Endodermal cell (in vitro differentiated cells): ENCODE data around the gene LHCGR. TPM values are rescaled to one million over a fixed set of nuclear protein-coding genes. Genes with fewer than 3 reads are reported as not detected.

Experiments used
- DNase-seq: peaks from one replicate; pipeline ENCODE4 v3.0.0-alpha.2; 2017
- H3K27ac ChIP-seq: 2 replicates; pipeline ENCODE4 v1.5.1; 2013; ENCODE audit warnings: mild to moderate bottlenecking, low read depth, low read length, moderate library complexity
- H3K27me3 ChIP-seq: 2 replicates; pipeline ENCODE4 v1.6.1; 2013; ENCODE audit warnings: mild to moderate bottlenecking, low read length, moderate library complexity; ENCODE audit not compliant: insufficient read depth, control insufficient read depth, poor library complexity, severe bottlenecking
- H3K36me3 ChIP-seq: 2 replicates; pipeline ENCODE4 v1.7.0; 2013; ENCODE audit warnings: mild to moderate bottlenecking, low read length, moderate library complexity; ENCODE audit not compliant: control insufficient read depth, insufficient read depth
- H3K4me1 ChIP-seq: one replicate; pipeline ENCODE4 v1.7.0; 2013; ENCODE audit warnings: low read length; ENCODE audit not compliant: control insufficient read depth, insufficient read depth
- H3K4me3 ChIP-seq: 2 replicates; pipeline ENCODE4 v1.5.1; 2013; ENCODE audit warnings: mild to moderate bottlenecking, low read length, moderate library complexity
- H3K9ac ChIP-seq: 2 replicates; pipeline ENCODE4 v1.6.1; 2013; ENCODE audit warnings: mild to moderate bottlenecking, low read length, moderate library complexity; ENCODE audit not compliant: poor library complexity, severe bottlenecking; ENCODE audit errors: extremely low read depth
- H3K9me3 ChIP-seq: 2 replicates; pipeline ENCODE4 v1.6.1; 2013; ENCODE audit warnings: mild to moderate bottlenecking, low read length, moderate library complexity; ENCODE audit not compliant: control insufficient read depth
- H3K27ac Mint-ChIP-seq: 2 replicates; pipeline ENCODE4 v1.8.0; 2020; ENCODE audit warnings: mixed read lengths
- H3K27me3 Mint-ChIP-seq: 2 replicates; pipeline ENCODE4 v1.8.0; 2021; ENCODE audit warnings: mild to moderate bottlenecking, mixed read lengths; ENCODE audit not compliant: insufficient read depth
- H3K36me3 Mint-ChIP-seq: 2 replicates; pipeline ENCODE4 v1.8.0; 2020; ENCODE audit warnings: low read depth, mixed read lengths
- H3K4me1 Mint-ChIP-seq: 2 replicates; pipeline ENCODE4 v1.8.0; 2020; ENCODE audit warnings: mixed read lengths
- H3K4me3 Mint-ChIP-seq: 2 replicates; pipeline ENCODE4 v1.8.0; 2020; ENCODE audit warnings: mild to moderate bottlenecking, moderate library complexity, mixed read lengths
- H3K9me3 Mint-ChIP-seq: 2 replicates; pipeline ENCODE4 v1.8.0; 2020; ENCODE audit warnings: mild to moderate bottlenecking, mixed read lengths
- CTCF ChIP-seq: fragments of 200-600 bp; sonication (generic); conservative IDR thresholded peaks from 2 replicates; pipeline ENCODE4 v1.5.0; 2021; ENCODE audit warnings: antibody characterized with exemption, mild to moderate bottlenecking
- whole genome bisulfite sequencing, 2 experiments: methylation state at CpG; one replicate each; pipeline versions ENCODE4 v1.1.5 to v1.1.7; 2013; ENCODE audit warnings: missing lambda C conversion rate in 2 of 2, mixed read lengths in 1 of 2; ENCODE audit not compliant: insufficient coverage in 1 of 2, insufficient read length in 1 of 2; 5-methylcytosine and 5-hydroxymethylcytosine counted together
- total RNA-seq, 2 donors: library from RNA; stranded (reverse); fragmentation: NEBNext Ultra II Directional in 1 of 2; extraction: Animal tissue kit (Norgen Biotek cat#: 25700) in 1 of 2; gene quantifications; 2 replicates in 1 of 2; 3 replicates in 1 of 2; pipeline ENCODE4 v1.2.1, GENCODE V29; 2021

LHCGR gene
- total RNA-seq, 2 donors from 2014 or later, result not detected

DNA sequence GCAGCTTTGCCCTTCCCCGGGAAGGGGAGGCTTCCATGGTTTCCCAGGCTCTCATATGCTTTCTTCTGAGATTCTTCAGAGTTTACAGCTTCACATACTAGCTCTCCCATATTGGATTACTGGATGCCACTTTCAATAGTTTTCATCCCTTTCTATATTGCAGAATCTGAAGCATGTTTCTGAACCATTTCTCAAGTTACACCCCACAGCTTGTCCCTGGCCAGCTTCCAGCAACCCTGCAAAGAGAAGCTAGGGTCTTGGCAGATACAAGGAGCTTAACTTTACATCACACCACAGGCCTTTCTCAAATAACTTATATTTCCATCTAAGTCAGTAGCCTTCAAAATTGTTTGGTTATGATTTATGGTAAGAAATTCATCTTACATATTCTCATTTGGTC, 39.6 kb downstream of the LHCGR start:
- Mint-ChIP-seq H3K36me3 (no peaks in the 10 kb centered on the region), H3K4me1 (peaks cover 2% of the 10 kb centered on the region), H3K4me3 (no peak overlapping the region), H3K27me3 (no peaks in the 10 kb centered on the region), H3K9me3 (no peaks in the 10 kb centered on the region), H3K27ac (no peak overlapping the region)
- H3K27ac ChIP-seq, result no peak overlapping the region
- no peak overlapping the region for H3K4me3 ChIP-seq
- no peaks in the 10 kb centered on the region for H3K27me3 ChIP-seq
- WGBS, 2 experiments, result 90% methylated on average over 1 of the region's 1 CpG
- TF ChIP-seq CTCF, result no peak
- no peaks in the 10 kb centered on the region for H3K9me3 ChIP-seq
- H3K36me3 ChIP-seq, result no peaks in the 10 kb centered on the region
- H3K9ac ChIP-seq, result no peak overlapping the region
- no peaks in the 10 kb centered on the region for H3K4me1 ChIP-seq
- no peak for DNase-seq

- Histone ChIP-seq H3K9ac (no peak overlapping the region), H3K4me3 (no peak overlapping the region), H3K27ac (no peak overlapping the region), H3K9me3 (no peaks in the 10 kb centered on the region), H3K4me1 (no peaks in the 10 kb centered on the region), H3K27me3 (no peaks in the 10 kb centered on the region), H3K36me3 (no peaks in the 10 kb centered on the region)
- H3K36me3 Mint-ChIP-seq, result no peaks in the 10 kb centered on the region
- DNase-seq, result no peak
- H3K4me1 Mint-ChIP-seq, result peaks cover 2% of the 10 kb centered on the region
- no peaks in the 10 kb centered on the region for H3K27me3 Mint-ChIP-seq
- H3K27ac Mint-ChIP-seq, result no peak overlapping the region
- no peak overlapping the region for H3K4me3 Mint-ChIP-seq
- H3K9me3 Mint-ChIP-seq, result no peaks in the 10 kb centered on the region
- TF ChIP-seq CTCF, result no peak
- WGBS, 2 experiments, result 83 to 85% methylated on average over 4 of the region's 7 CpGs
Observed at GRCh38 chr2:48715042-48715899, 40.3 kb downstream of the LHCGR start.

DNA sequence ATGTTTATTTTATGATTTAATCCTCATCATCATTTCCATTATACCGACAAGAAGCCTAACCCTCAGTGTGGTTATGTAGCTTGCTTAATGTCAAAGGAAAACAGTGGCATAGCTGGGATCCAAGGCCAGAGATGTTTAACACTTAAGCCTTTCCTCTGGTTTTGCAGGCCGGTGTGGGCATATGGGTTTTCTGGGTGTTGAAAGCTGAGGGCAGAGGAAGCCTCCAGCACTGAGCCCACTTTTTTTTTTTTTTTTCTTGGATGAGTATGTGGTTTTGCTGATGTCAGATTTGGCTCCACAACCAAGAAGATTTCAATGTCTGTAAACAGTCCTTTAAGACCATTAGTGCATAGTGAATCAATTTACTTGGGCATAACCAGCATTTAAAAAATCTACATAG, 41.3 kb downstream of the LHCGR start:
- Mint-ChIP-seq H3K36me3 (no peaks in the 10 kb centered on the region), H3K9me3 (no peaks in the 10 kb centered on the region), H3K27ac (no peak overlapping the region), H3K4me1 (no peaks in the 10 kb centered on the region), H3K4me3 (no peak overlapping the region), H3K27me3 (no peaks in the 10 kb centered on the region)
- no peak for DNase-seq
- Histone ChIP-seq H3K27me3 (no peaks in the 10 kb centered on the region), H3K9ac (no peak overlapping the region), H3K9me3 (no peaks in the 10 kb centered on the region), H3K27ac (no peak overlapping the region), H3K4me1 (no peaks in the 10 kb centered on the region), H3K4me3 (no peak overlapping the region), H3K36me3 (no peaks in the 10 kb centered on the region)
- no peak for TF ChIP-seq CTCF
- 90% methylated on average over 2 of the region's 2 CpGs; no CpG with 5 or more reads in 1 of the 2 experiments for WGBS, 2 experiments
